SHP77 (cell line): ENCODE data around the gene IMMP1L.

Experiments used
- DNase-seq, 2 experiments: peaks; one replicate each; lab custom pipeline; 2025; lab: John Stamatoyannopoulos, UW

IMMP1L gene

DNA sequence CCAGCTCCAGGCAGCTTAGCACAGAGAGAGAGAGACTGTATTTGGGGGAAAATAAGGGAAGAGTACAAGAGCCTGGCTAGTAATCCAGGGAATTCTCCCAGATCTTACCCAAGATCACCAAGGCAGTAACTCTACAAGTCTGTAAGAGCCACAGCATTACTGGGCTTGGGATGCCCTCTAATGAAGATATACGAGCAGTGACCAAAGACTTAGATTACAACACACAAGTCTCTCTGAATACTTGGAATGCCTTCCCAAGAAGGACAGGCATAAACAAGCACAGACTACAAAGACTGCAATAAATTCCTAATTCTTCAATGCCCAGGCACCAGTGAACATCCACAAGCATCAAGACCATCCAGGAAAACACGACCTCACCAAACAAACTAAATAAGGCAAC, 122.0 kb downstream of the IMMP1L start:
- no peak for DNase-seq

DNA sequence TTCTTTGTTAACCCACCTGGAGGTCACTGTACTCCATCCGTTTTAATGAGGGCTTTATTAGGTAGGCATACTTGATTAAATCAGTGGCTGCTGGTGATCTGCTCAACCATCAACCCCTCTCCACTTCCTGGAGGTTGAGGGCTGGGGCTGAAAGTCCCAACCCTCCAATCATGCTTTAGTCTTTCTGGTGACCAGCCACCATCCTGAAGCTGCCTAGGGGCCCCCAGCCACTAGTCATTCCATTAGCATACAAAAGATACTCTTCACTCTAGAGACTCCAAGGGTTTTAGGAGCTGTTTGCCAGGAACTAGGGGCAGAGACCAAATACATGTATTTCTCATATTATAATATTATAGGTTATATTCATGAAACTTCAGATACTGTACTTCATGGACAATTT, 126.3 kb downstream of the IMMP1L start:
- no peak for DNase-seq
